DOHH2 (cell line): ENCODE results near the gene CACNA1I.

ENCODE experiments used
- H3F3A ChIP-seq: fragments of 200-600 bp; sonication (generic), shearing (Covaris generic); 2 replicates; pipeline ENCODE4 v1.6.0; 2016; ENCODE audit warnings: antibody characterized with exemption, mild to moderate bottlenecking; ENCODE audit not compliant: control insufficient read depth, insufficient read depth
- H3K27ac ChIP-seq: fragments of 200-600 bp; sonication (generic); 2 replicates; pipeline ENCODE4 v1.5.1; 2014; ENCODE audit warnings: low read depth, mild to moderate bottlenecking, low read length, moderate library complexity
- H3K27me3 ChIP-seq: fragments of 200-600 bp; sonication (generic); 2 replicates; pipeline ENCODE4 v1.6.1; 2014; ENCODE audit warnings: mild to moderate bottlenecking, low read length, mixed read lengths; ENCODE audit not compliant: control insufficient read depth
- H3K36me3 ChIP-seq: fragments of 200-600 bp; sonication (generic); 2 replicates; pipeline ENCODE4 v1.6.1; 2014; ENCODE audit warnings: mild to moderate bottlenecking, low read length, moderate library complexity, mixed read lengths; ENCODE audit not compliant: control insufficient read depth
- H3K4me1 ChIP-seq: fragments of 200-600 bp; sonication (generic); 2 replicates; pipeline ENCODE4 v1.6.1; 2014; ENCODE audit warnings: mild to moderate bottlenecking, low read length, mixed read lengths; ENCODE audit not compliant: control insufficient read depth
- H3K4me2 ChIP-seq: fragments of 200-600 bp; sonication (generic); 2 replicates; pipeline ENCODE4 v1.6.0; 2014; ENCODE audit warnings: mild to moderate bottlenecking, low read length, moderate library complexity
- H3K4me3 ChIP-seq: fragments of 200-600 bp; sonication (generic); 2 replicates; pipeline ENCODE4 v1.5.1; 2014; ENCODE audit warnings: mild to moderate bottlenecking, low read length, mixed read lengths
- H3K79me2 ChIP-seq: fragments of 200-600 bp; sonication (generic); 2 replicates; pipeline ENCODE4 v1.6.1; 2014; ENCODE audit warnings: mild to moderate bottlenecking, low read length, mixed read lengths; ENCODE audit not compliant: control insufficient read depth
- H3K9me2 ChIP-seq: fragments of 200-600 bp; sonication (generic); replicated peaks from 2 replicates; pipeline ENCODE4 v1.6.1; 2014; ENCODE audit warnings: mild to moderate bottlenecking, low read length, mixed read lengths; ENCODE audit not compliant: control insufficient read depth
- H3K9me3 ChIP-seq: fragments of 200-600 bp; sonication (generic); 2 replicates; pipeline ENCODE4 v1.6.1; 2014; ENCODE audit warnings: antibody characterized with exemption, low read length, mixed read lengths; ENCODE audit not compliant: control insufficient read depth, insufficient read depth
- H4K20me1 ChIP-seq: fragments of 200-600 bp; sonication (generic); 2 replicates; pipeline ENCODE4 v1.6.0; 2014; ENCODE audit warnings: low read depth, mild to moderate bottlenecking, antibody characterized with exemption, low read length, moderate library complexity; ENCODE audit not compliant: control insufficient read depth, insufficient read depth
- CTCF ChIP-seq: fragments of 200-600 bp; sonication (generic); IDR thresholded peaks from one replicate; pipeline ENCODE4 v1.5.1; 2014; ENCODE audit warnings: antibody characterized with exemption, mild to moderate bottlenecking, low read depth, low read length; ENCODE audit not compliant: poor library complexity, severe bottlenecking
- EZH2phosphoT487 ChIP-seq: fragments of 200-600 bp; sonication (generic); IDR thresholded peaks from 2 replicates; pipeline ENCODE4 v1.6.1; 2017; ENCODE audit warnings: borderline replicate concordance, mild to moderate bottlenecking, antibody characterized with exemption, low read length, moderate library complexity, mixed read lengths

Gene CACNA1I

GRCh38 chr22:39651053-39651996, 80.8 kb downstream of the CACNA1I start:
- H3K27me3 ChIP-seq, result no peaks in the 10 kb centered on the region
- TF ChIP-seq EZH2phosphoT487 (no peak), CTCF (no peak)
- H4K20me1 ChIP-seq, result no peaks in the 10 kb centered on the region

GRCh38 chr22:39652990-39653786, 82.6 kb downstream of the CACNA1I start:
- TF ChIP-seq EZH2phosphoT487 (no peak), CTCF (no peak)
- Histone ChIP-seq H3K27me3 (no peaks in the 10 kb centered on the region), H4K20me1 (no peaks in the 10 kb centered on the region)

More at GRCh38 chr22:39651053-39651996, 80.8 kb downstream of the CACNA1I start:
- H3K36me3 ChIP-seq, result no peaks in the 10 kb centered on the region
- H3K4me3 ChIP-seq, result no peak overlapping the region
- no peaks in the 10 kb centered on the region for H3F3A ChIP-seq
- no peaks in the 10 kb centered on the region for H3K79me2 ChIP-seq
- no peak overlapping the region for H3K27ac ChIP-seq
- H3K9me3 ChIP-seq, result no peaks in the 10 kb centered on the region
- no peak overlapping the region for H3K4me2 ChIP-seq
- no peaks in the 10 kb centered on the region for H3K4me1 ChIP-seq
- H3K9me2 ChIP-seq, result no peaks in the 10 kb centered on the region

GRCh38 chr22:39653787-39654077, 83.2 kb downstream of the CACNA1I start:
- no peaks in the 10 kb centered on the region for H3K9me2 ChIP-seq
- no peaks in the 10 kb centered on the region for H3K4me1 ChIP-seq
- no peaks in the 10 kb centered on the region for H3K9me3 ChIP-seq
- H4K20me1 ChIP-seq, result no peaks in the 10 kb centered on the region
- no peak overlapping the region for H3K4me3 ChIP-seq
- H3K36me3 ChIP-seq, result no peaks in the 10 kb centered on the region
- H3K27me3 ChIP-seq, result no peaks in the 10 kb centered on the region
- H3K4me2 ChIP-seq, result no peak overlapping the region
- TF ChIP-seq EZH2phosphoT487 (no peak), CTCF (no peak)
- no peak overlapping the region for H3K27ac ChIP-seq
- H3K79me2 ChIP-seq, result no peaks in the 10 kb centered on the region
- no peaks in the 10 kb centered on the region for H3F3A ChIP-seq

More at GRCh38 chr22:39652990-39653786, 82.6 kb downstream of the CACNA1I start:
- H3K4me2 ChIP-seq, result no peak overlapping the region
- H3K9me3 ChIP-seq, result no peaks in the 10 kb centered on the region
- H3K9me2 ChIP-seq, result no peaks in the 10 kb centered on the region
- H3K4me1 ChIP-seq, result no peaks in the 10 kb centered on the region
- H3K27ac ChIP-seq, result no peak overlapping the region
- H3K79me2 ChIP-seq, result no peaks in the 10 kb centered on the region
- H3K4me3 ChIP-seq, result no peak overlapping the region
- no peaks in the 10 kb centered on the region for H3K36me3 ChIP-seq
- H3F3A ChIP-seq, result no peaks in the 10 kb centered on the region
